Chondrocyte (in vitro differentiated cells): ENCODE data around the gene BPIFB1. TPM values are rescaled to one million over a fixed set of nuclear protein-coding genes. Genes with fewer than 3 reads are reported as not detected.

Experiments used
- DNase-seq: peaks from one replicate; pipeline ENCODE4 v3.0.0; 2021; ENCODE audit warnings: mixed read lengths, low spot score
- H3K27ac Mint-ChIP-seq: one replicate; pipeline ENCODE4 v1.8.0; 2021; ENCODE audit warnings: mild to moderate bottlenecking, moderate library complexity, mixed read lengths; ENCODE audit not compliant: unreplicated experiment
- H3K27me3 Mint-ChIP-seq: 2 replicates; pipeline ENCODE4 v1.8.0; 2021; ENCODE audit warnings: low read depth, mixed read lengths
- H3K36me3 Mint-ChIP-seq: 2 replicates; pipeline ENCODE4 v1.8.0; 2021; ENCODE audit warnings: low read depth, mixed read lengths
- H3K4me1 Mint-ChIP-seq: 2 replicates; pipeline ENCODE4 v1.8.0; 2021; ENCODE audit warnings: low read depth, mild to moderate bottlenecking, mixed read lengths
- H3K4me3 Mint-ChIP-seq: one replicate; pipeline ENCODE4 v1.8.0; 2021; ENCODE audit warnings: mild to moderate bottlenecking, moderate library complexity, mixed read lengths; ENCODE audit not compliant: unreplicated experiment
- H3K9me3 Mint-ChIP-seq: 2 replicates; pipeline ENCODE4 v1.8.0; 2021; ENCODE audit warnings: low read depth, mixed read lengths
- CTCF ChIP-seq: fragments of 200-600 bp; sonication (generic); IDR thresholded peaks from 2 replicates; pipeline ENCODE4 v1.5.0; 2021; ENCODE audit warnings: antibody characterized with exemption, mild to moderate bottlenecking, moderate library complexity
- total RNA-seq: library from RNA; stranded (reverse); gene quantifications from 3 replicates; pipeline ENCODE4 v1.2.1, GENCODE V29; 2021

The BPIFB1 gene
- total RNA-seq, 1 donor from 2014 or later: not detected

- Mint-ChIP-seq H3K27ac (no peak overlapping the region), H3K36me3 (peaks cover 1% of the 10 kb centered on the region), H3K4me1 (peaks cover 4% of the 10 kb centered on the region), H3K4me3 (no peak overlapping the region), H3K9me3 (peaks cover 7% of the 10 kb centered on the region), H3K27me3 (peaks cover 25% of the 10 kb centered on the region)
- TF ChIP-seq CTCF: no peak
- DNase-seq: no peak
These were observed 20.6 kb downstream of the BPIFB1 start for GRCh38 chr20:33303595-33303994.

GRCh38 chr20:33304046-33304445 is 21.0 kb downstream of the BPIFB1 start:
- Mint-ChIP-seq H3K27ac (no peak overlapping the region), H3K9me3 (peaks cover 7% of the 10 kb centered on the region), H3K4me1 (peaks cover 4% of the 10 kb centered on the region), H3K4me3 (no peak overlapping the region), H3K27me3 (peaks cover 24% of the 10 kb centered on the region), H3K36me3 (peaks cover 1% of the 10 kb centered on the region)
- no peak for DNase-seq
- no peak for TF ChIP-seq CTCF

- peaks cover 24% of the 10 kb centered on the region for H3K27me3 Mint-ChIP-seq
These were observed 22.6 kb downstream of the BPIFB1 start for GRCh38 chr20:33305589-33306057.

GRCh38 chr20:33306228-33306627 is 23.2 kb downstream of the BPIFB1 start:
- H3K36me3 Mint-ChIP-seq: peaks cover 1% of the 10 kb centered on the region

More at GRCh38 chr20:33305589-33306057, 22.6 kb downstream of the BPIFB1 start:
- Mint-ChIP-seq H3K4me3 (no peak overlapping the region), H3K27ac (no peak overlapping the region), H3K36me3 (peaks cover 1% of the 10 kb centered on the region), H3K4me1 (peaks cover 4% of the 10 kb centered on the region), H3K9me3 (peaks cover 7% of the 10 kb centered on the region)
- TF ChIP-seq CTCF: no peak
- no peak for DNase-seq

GRCh38 chr20:33306807-33307206 is 23.8 kb downstream of the BPIFB1 start:
- Mint-ChIP-seq H3K36me3 (peaks cover 1% of the 10 kb centered on the region), H3K4me3 (no peak overlapping the region), H3K9me3 (peaks cover 4% of the 10 kb centered on the region), H3K27ac (no peak overlapping the region), H3K27me3 (peaks cover 18% of the 10 kb centered on the region), H3K4me1 (peaks cover 4% of the 10 kb centered on the region)
- TF ChIP-seq CTCF: no peak
- DNase-seq: no peak

More at GRCh38 chr20:33306228-33306627, 23.2 kb downstream of the BPIFB1 start:
- TF ChIP-seq CTCF: no peak
- H3K27ac Mint-ChIP-seq: no peak overlapping the region
- H3K4me3 Mint-ChIP-seq: no peak overlapping the region
- H3K4me1 Mint-ChIP-seq: peaks cover 4% of the 10 kb centered on the region
- peaks cover 18% of the 10 kb centered on the region for H3K27me3 Mint-ChIP-seq
- peaks cover 7% of the 10 kb centered on the region for H3K9me3 Mint-ChIP-seq
- DNase-seq: no peak
